Ovary (tissue), 9 donors: ENCODE results near the gene FUCA2. TPM values are rescaled to one million over a fixed set of nuclear protein-coding genes. Genes with fewer than 3 reads are reported as not detected.
"Not testable (repeated sequence)": the region's sequence is repeated elsewhere in the genome, so short reads cannot be mapped to it uniquely, and the experiment has no call there.

Experiments
- DNase-seq, 5 donors: peaks; one replicate each; pipeline ENCODE4 v3.0.0-alpha.2; 2019 to 2020
- H3K27ac ChIP-seq, 2 donors: fragments of 200-600 bp; one replicate each; pipeline versions ENCODE4 v1.5.1 to v1.8.0; 2019 to 2022
- H3K27me3 ChIP-seq: fragments of 200-600 bp; one replicate; pipeline ENCODE4 v1.8.0; 2022
- H3K36me3 ChIP-seq: fragments of 200-600 bp; sonication (generic); one replicate; pipeline ENCODE4 v1.5.1; 2019
- H3K4me1 ChIP-seq: one replicate; pipeline ENCODE4 v1.8.1; 2013; ENCODE audit warnings: mild to moderate bottlenecking, moderate library complexity; ENCODE audit not compliant: insufficient read depth
- H3K4me3 ChIP-seq: fragments of 200-600 bp; sonication (generic); one replicate; pipeline ENCODE4 v1.5.1; 2017
- H3K9me3 ChIP-seq, 2 donors: fragments of 200-600 bp in 1 of 2; sonication (generic) in 1 of 2; one replicate each; pipeline versions ENCODE4 v1.5.1 to v1.8.1; 2013 to 2019; ENCODE audit warnings: mild to moderate bottlenecking in 1 of 2, moderate library complexity in 1 of 2
- CTCF ChIP-seq, 3 donors: fragments of 450-650 bp in 2 of 3; fragments of 200-600 bp in 1 of 3; IDR thresholded peaks; one replicate each; pipeline versions ENCODE4 v1.5.1 to v1.8.0; 2016 to 2022; ENCODE audit warnings: antibody characterized with exemption in 3 of 3, mild to moderate bottlenecking in 1 of 3
- EP300 ChIP-seq: sonication (generic); formaldehyde crosslinking; IDR thresholded peaks from one replicate; pipeline ENCODE4 v1.6.1; 2017; ENCODE audit warnings: antibody characterized with exemption
- POLR2A ChIP-seq: fragments of 450-650 bp; IDR thresholded peaks from one replicate; pipeline ENCODE4 v1.6.1; 2017; ENCODE audit warnings: antibody characterized with exemption, mild to moderate bottlenecking, moderate library complexity
- WGBS, 3 donors: extraction: QIAGEN DNeasy Blood & Tissue Kit in 1 of 3; methylation state at CpG; one replicate each; pipeline versions ENCODE4 v1.1.5 to v1.1.7; 2013 to 2017; 5-methylcytosine and 5-hydroxymethylcytosine counted together
- intact Hi-C, 4 donors: fragments of 100-400 bp; cut with DNase I; formaldehyde crosslinking; loops; one replicate each; pipeline versions ENCODE4 v1.11.0 to v1.15.1; 2022 to 2023
- polyA plus RNA-seq, 2 donors: library from polyadenylated mRNA; stranded (reverse); fragments of 200-250 nt in 1 of 2; fragments of 350-450 nt in 1 of 2; fragmentation: Illumina TruSeq in 1 of 2; extraction: RNeasy Lipid Tissue Mini Kit (QIAGEN cat#74804) in 1 of 2; gene quantifications; one replicate each; pipeline ENCODE4 v1.2.3, GENCODE V29; 2013 to 2014
- total RNA-seq, 7 donors: library from RNA; depleted of rRNA in 2 of 7; stranded (reverse); fragments of >200 nt in 2 of 7; fragmentation: NEBNext Ultra II Directional in 3 of 7; extraction: Animal tissue kit (Norgen Biotek cat#: 25700) in 3 of 7; gene quantifications; one replicate each; pipeline versions ENCODE4 v1.1.0 to v1.2.4, GENCODE V29; 2016 to 2023
- donor health status: DM: no; HTN: no; CAD: no; lungs with moderate emphysema.
- donor health status: DM: no; HTN: no; CAD: no.
- donor health status: Bipolar disorder and iron deficiency.
- donor health status: DM: yes; HTN: yes; CAD: no.
- donor health status: DM: no; HTN: no; CAD: no.
- donor health status: DM: yes; HTN: yes; CAD: no.

Gene FUCA2
- total and polyA plus RNA-seq, 9 donors = 23.2 to 68.1 (median 44.8) TPM

- no peaks in the 10 kb centered on the region for H3K36me3 ChIP-seq
- no peak overlapping the region for H3K4me3 ChIP-seq
- H3K27me3 ChIP-seq = no peaks in the 10 kb centered on the region
- DNase-seq = no peak
- TF ChIP-seq EP300 = no peak
- TF ChIP-seq POLR2A = no peak
- no peak for TF ChIP-seq CTCF (IDR thresholded peaks at IDR 0.05)
- no peak overlapping the region for H3K27ac ChIP-seq
- no peaks in the 10 kb centered on the region for H3K9me3 ChIP-seq
- intact Hi-C loops = no loop called here
- H3K4me1 ChIP-seq = no peaks in the 10 kb centered on the region
- WGBS, 3 donors = 67 to 98% (median 95%) methylated on average over 2 of the region's 2 CpGs
These were observed 28.9 kb downstream of the FUCA2 start for GRCh38 chr6:143482593-143482992.

GRCh38 chr6:143478479-143479062 lies 32.9 kb downstream of the FUCA2 start:
- H3K27me3 ChIP-seq = no peaks in the 10 kb centered on the region
- H3K36me3 ChIP-seq = no peaks in the 10 kb centered on the region
- H3K27ac ChIP-seq = no peak overlapping the region
- DNase-seq = no peak
- H3K4me3 ChIP-seq = no peak overlapping the region
- TF ChIP-seq EP300 (no peak), POLR2A (no peak), CTCF (IDR thresholded peaks at IDR 0.05) (no peak)
- intact Hi-C loops = no loop called here
- H3K4me1 ChIP-seq = no peaks in the 10 kb centered on the region
- H3K9me3 ChIP-seq = no peaks in the 10 kb centered on the region
- WGBS, 3 donors = 95 to 97% (median 97%) methylated on average over 3 of the region's 3 CpGs

DNA sequence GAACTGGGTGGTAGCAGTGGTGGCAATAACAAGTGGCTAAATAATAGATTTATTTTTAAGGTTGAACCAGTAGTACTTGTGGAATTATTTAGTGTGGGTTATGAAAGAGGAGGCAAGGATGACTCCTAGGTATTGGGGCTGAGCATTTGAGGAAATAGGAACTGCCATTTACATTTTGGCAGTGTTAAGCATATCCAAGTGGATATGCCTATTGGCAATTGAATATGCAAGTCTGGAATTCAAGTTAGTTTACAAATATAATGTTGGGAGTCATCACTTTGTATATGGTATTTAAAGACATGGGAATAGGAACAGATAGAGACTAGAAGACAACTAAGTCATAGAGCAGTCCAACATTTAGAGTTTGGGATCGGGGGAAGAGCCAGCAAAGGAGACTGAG lies 35.0 kb downstream of the FUCA2 start:
- 91 to 100% (median 98%) methylated on average over 1 of the region's 1 CpG for WGBS, 3 donors
- Histone ChIP-seq H3K4me1 (no peaks in the 10 kb centered on the region), H3K27me3 (no peaks in the 10 kb centered on the region), H3K9me3 (no peaks in the 10 kb centered on the region), H3K36me3 (no peaks in the 10 kb centered on the region), H3K4me3 (no peak overlapping the region), H3K27ac (no peak overlapping the region)
- no peak for DNase-seq
- no peak for TF ChIP-seq CTCF (IDR thresholded peaks at IDR 0.05)
- no peak for TF ChIP-seq POLR2A
- no peak for TF ChIP-seq EP300
- intact Hi-C loops = no loop called here

DNA sequence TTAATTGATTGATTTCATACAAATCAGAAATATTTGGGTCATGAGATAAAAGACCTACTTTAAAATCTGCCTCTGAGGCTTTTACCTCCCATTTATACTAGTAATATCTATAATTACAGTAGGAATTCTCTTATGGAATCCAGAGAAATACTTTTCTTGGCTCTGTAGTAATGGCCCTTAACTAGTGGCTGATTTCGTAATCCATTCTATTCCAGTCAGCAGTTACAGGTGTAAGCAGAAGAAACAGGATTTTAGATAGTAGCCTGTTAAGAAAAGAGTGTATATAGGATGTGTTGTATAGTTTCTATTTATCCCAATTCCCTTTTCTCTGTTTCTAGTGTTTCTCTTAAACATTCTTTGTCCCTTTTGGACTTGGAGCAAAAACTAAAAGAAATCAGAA lies 39.7 kb downstream of the FUCA2 start:
- TF ChIP-seq POLR2A = no peak
- no peak for TF ChIP-seq CTCF (IDR thresholded peaks at IDR 0.05)
- no peak for TF ChIP-seq EP300
- 53 to 98% (median 96%) methylated on average over 1 of the region's 1 CpG for WGBS, 3 donors

DNA sequence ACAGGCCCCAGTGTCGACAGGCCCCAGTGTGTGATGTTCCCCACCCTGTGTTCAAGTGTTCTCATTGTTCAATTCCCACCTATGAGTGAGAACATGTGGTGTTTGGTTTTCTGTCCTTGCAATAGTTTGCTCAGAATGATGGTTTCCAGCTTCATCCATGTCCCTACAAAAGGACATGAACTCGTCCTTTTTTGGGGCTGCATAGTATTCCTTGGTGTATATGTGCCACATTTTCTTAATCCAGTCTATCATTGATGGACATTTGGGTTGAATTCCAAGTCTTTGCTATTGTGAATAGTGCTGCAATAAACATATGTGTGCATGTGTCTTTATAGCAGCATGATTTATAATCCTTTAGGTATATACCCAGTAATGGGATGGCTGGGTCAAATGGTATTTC lies 42.7 kb downstream of the FUCA2 start:
- H3K36me3 ChIP-seq, H3K4me1 ChIP-seq, H3K27ac ChIP-seq, DNase-seq, intact Hi-C loops, H3K4me3 ChIP-seq, H3K27me3 ChIP-seq, H3K9me3 ChIP-seq: not testable (repeated sequence)
- 76 to 91% (median 85%) methylated on average over 2 of the region's 2 CpGs for WGBS, 3 donors

More for the DNA sequence above, 39.7 kb downstream of the FUCA2 start:
- Histone ChIP-seq H3K9me3 (no peaks in the 10 kb centered on the region), H3K36me3 (no peaks in the 10 kb centered on the region), H3K4me1 (no peaks in the 10 kb centered on the region), H3K4me3 (no peak overlapping the region), H3K27me3 (no peaks in the 10 kb centered on the region), H3K27ac (no peak overlapping the region)
- DNase-seq = no peak
- intact Hi-C loops = no loop called here
